Pulmonary artery endothelial cell (primary cell): Measurements from ENCODE around the gene PFKFB2. TPM values are rescaled to one million over a fixed set of nuclear protein-coding genes. Genes with fewer than 3 reads are reported as not detected.

Experiments
- DNase-seq: peaks from one replicate; pipeline ENCODE4 v3.0.0-alpha.2; 2011; ENCODE audit warnings: low read depth, low spot score
- total RNA-seq: library from RNA; depleted of rRNA; stranded (reverse); fragments of >200 nt; gene quantifications from 2 replicates; pipeline ENCODE4 v1.2.3, GENCODE V29; 2014

PFKFB2 gene
- total RNA-seq, 1 donor from 2014 or later, result 1.8 TPM

DNA sequence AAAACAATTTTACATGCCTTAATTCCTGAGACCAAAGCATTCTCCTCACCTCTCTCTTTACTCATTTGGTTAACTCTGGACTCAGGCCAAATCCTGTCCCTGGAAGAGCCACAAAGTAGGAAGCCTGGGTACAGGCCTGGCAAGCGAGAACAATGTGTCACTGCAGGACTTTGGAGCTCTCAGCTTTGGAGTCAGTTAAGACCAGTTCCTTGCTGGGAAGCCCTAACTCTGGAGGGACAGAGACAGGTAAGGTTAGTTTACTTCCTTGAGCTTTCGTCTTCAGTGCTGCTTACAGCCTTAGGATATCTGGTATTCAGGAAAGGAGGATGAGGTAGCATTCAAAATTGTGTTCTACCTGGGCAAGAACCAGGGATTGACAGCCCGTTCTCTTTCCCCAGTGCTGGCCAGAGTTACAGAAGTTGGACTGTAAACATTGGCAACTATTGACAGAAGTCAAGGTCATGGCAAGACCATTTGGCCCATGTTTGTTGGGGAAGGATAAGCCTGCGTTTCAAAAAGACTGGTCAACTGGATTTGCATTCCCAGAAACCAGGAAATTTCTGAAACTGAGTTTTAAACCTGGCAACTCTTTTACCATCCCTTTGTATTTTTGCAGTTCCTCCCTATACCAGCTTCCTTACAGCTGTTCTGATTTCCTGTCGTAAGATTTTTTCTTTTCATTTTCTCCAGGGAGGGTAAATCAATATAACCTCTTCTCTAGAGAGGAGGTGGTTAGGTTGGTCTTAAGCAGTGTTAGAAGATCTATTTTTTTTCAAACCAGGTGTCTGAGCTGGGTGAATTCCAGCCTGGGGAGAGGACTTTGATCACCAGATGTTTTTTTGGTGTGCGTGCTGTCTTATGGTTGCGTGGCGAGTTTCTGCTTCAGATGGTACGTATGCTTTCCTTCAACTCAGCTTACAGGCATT lies 35.9 kb downstream of the PFKFB2 start, which contains the start of gene C4BPB:
Gene C4BPB (plus strand): TSS at position 160 of the 926 bp plus-strand sequence. CDS start 672 bp downstream, at position 832.
- no peak for DNase-seq

- DNase-seq, result no peak
These were observed 36.7 kb downstream of the PFKFB2 start for GRCh38 chr1:207089627-207090355.

- no peak for DNase-seq
These were observed 38.3 kb downstream of the PFKFB2 start for GRCh38 chr1:207091200-207091908.

DNA sequence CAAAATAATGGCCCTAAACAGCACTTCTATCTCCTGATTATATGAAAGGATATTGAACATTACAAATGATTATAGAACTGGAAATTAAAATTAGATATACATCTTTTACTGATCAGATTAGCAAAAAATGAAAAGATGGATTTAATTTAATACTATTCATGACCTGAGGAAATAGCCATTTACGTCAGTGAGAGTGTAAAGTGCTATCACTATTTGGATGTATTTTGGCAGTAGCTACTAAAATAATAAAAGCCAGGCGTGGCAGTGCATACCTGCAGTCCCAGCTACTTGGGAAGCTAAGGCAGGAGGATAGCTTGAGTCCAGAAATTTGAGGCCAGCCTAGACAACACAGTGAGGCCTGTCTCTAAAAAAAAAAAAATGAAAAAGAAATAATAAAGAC lies 40.9 kb downstream of the PFKFB2 start:
- DNase-seq, result no peak

DNA sequence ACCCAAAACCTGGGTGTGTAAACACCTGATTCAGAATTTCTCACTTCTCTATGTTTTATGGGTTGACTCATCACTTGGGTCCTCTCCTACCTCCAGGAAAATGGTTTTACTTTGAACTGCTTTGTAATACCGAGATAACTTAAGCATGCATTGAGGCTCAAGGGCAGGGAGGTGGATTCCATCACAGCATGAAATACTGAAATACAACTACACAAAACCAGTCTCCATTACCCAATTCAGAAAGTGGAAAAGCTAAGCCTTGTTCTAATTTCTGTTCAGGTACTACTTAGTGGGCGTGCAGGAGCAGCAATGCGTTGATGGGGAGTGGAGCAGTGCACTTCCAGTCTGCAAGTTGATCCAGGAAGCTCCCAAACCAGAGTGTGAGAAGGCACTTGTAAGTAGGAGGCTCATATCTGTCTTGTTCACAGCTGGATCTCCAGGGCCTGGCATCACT lies 44.8 kb downstream of the PFKFB2 start:
- DNase-seq, result no peak

GRCh38 chr1:207101720-207102119 lies 48.6 kb downstream of the PFKFB2 start:
- no peak for DNase-seq

DNA sequence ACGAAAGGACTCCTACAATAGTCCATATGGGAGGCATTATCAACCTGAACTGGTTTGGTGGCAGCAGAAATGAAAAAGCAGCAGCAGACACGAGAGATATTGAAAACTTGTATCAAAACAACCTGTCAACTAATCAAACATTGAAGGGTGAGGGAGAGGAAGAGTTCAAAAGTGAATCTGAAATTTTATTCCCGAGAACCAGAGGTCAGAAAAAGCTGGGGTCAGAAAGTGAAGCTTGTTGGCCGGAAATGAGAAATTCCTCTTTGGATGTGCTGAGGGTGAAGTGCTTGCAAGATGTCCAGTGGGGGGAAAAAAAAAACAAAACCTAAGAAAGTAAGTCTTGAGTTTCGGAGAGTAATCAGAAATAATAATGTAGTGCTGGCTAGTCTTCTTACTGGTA lies 49.1 kb downstream of the PFKFB2 start:
- no peak for DNase-seq

DNA sequence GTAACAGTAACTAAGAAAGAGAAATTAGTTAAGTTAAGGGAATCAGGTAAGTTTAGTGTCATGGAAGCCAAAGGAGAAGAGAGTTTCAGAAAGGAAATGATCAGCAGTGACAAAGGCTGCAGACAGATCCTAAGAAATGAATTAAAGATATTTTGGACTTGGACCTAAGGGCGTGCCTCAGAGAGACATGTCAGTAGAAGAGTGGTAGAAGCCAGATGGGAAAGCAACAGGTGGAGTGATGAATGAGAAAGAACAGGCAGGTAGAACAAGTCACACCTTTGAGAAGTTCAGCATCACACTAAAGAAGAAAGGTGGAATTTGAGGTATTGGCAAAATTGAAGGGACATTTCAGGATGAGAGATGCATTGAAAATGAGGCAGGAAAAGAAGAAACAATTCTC lies 49.6 kb downstream of the PFKFB2 start:
- DNase-seq, result no peak

GRCh38 chr1:207103892-207104373 lies 50.9 kb downstream of the PFKFB2 start, which contains the start of gene C4BPA:
TSS of gene C4BPA (plus strand) at chr1:207104233. CDS start at chr1:207113026, 8,793 bp downstream.
- DNase-seq, result no peak

DNA sequence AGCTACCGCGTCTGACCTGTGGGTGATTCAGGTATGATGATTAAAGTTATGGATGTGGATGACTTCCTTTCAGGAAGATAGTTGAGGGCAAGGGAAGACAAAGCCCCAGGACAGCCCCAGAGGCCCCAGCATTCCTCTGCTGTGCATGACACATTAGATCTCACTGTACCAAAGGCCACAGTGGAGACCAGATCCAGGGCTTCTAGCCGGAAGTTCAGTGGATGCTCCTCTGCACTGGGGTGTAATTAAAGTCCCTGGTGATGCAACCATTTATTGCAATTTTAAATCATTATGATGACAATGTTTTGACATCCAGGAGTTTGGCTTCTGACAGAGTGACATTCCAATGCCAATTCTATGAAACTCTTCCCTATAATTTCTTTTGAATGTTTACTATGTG lies 55.9 kb downstream of the PFKFB2 start:
- DNase-seq, result no peak

DNA sequence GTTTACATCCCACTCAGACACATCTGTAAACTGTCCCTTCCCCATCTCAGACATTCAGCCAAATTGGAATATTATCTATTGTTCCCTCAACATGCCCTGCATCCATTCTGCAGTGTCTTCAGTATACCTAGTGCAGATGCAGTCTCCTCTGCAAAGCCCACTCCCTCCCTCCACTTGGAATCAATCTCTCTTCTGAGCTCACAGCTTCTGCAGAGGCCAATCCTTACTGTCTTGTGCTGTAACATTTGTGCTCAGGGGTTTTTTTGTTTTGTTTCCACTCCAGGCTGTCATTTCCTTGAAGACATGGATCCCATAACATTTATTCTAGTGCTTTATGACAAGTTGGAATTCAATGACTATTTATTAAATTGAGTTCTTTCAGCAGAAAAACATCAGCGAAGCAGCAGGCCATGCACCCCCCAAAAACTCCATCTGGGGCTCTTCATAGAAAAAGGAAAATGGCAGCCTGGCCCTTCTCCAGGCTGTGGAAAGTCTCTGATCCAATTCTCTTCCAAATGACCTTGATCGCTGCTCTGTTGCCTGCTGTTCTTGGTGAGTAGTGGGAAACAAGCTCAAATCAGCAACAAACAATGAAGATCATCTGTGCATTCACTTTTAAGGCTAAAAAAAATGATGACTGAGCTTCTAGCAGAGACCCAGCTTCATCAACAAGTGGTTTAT lies 59.7 kb downstream of the PFKFB2 start:
- DNase-seq, result no peak

DNA sequence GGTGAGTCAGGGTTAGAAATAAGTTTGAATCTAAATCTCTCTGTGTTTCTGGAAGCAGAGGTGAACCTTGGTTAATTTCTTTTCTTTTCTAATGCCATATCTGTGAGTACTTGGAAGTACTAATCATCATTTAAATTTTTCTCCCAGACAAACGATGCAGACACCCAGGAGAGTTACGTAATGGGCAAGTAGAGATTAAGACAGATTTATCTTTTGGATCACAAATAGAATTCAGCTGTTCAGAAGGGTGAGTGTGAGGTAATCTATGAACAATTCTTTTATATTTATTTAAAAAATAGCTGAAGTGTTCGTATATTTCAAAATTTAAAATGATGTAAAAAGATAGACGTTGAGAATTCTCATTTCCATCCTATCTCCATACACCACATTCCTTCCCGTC lies 62.2 kb downstream of the PFKFB2 start:
- no peak for DNase-seq

GRCh38 chr1:207124389-207124788 lies 71.3 kb downstream of the PFKFB2 start:
- DNase-seq, result no peak

DNA sequence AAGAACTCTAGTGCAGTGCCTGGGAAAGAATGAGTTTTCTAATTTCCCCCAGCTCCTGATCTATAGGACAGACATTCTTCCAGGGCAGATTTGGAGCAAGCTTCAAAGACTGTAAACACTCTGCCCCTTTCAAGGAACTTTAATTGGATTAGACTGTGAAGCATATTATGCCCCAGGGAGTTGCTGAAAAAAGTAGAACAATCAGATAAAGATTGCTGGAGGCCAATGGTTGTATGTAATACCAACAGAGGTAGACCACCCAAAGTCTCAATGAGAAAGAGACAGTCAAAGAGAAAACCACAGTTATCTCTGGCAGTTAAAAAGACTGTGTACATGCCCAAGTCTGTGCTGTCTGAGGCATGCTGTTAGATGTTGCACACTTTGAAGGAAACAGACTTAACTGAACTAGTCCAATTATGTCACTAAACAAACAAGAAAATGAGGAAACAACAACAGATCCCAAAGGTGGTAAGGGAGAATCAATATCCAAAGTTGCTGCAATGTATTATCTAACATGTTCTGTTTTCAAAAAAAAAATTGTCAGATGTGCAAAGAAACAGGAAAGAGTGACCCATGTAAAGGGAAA lies 75.4 kb downstream of the PFKFB2 start:
- no peak for DNase-seq

- no peak for DNase-seq
These were observed 76.0 kb downstream of the PFKFB2 start for GRCh38 chr1:207129053-207129452.

Other genes starting within 250 kb of the PFKFB2 start
- not detected in 2 replicates for gene IL20, start 187.7 kb upstream of the PFKFB2 start, total RNA-seq
- gene IL24, start 155.8 kb upstream of the PFKFB2 start, total RNA-seq, result not detected in 2 replicates
- not detected in 2 replicates for gene FCMR, start 131.3 kb upstream of the PFKFB2 start, total RNA-seq
- gene PIGR, start 106.8 kb upstream of the PFKFB2 start, total RNA-seq, result not detected in 2 replicates
- gene FCAMR, start 82.8 kb upstream of the PFKFB2 start, total RNA-seq, result not detected in 2 replicates
- gene C1orf116, start 20.5 kb upstream of the PFKFB2 start, total RNA-seq, result under 0.01 TPM in 1 of 2 replicates, not detected in the other
- gene YOD1, start 2.1 kb upstream of the PFKFB2 start, total RNA-seq, result 7.3 and 10.4 TPM in 2 replicates
- gene C4BPB, start 35.6 kb downstream of the PFKFB2 start, total RNA-seq, result not detected in 2 replicates
- gene C4BPA, start 51.0 kb downstream of the PFKFB2 start, total RNA-seq, result not detected in 2 replicates